ENCODE results near the gene RNU6-9.
A peak's percentile ranks its signal among the peaks of the same experiment; 100 is the strongest.

RNU6-9 gene

GRCh38 chr19:937259-937694 is 44.0 kb downstream of the RNU6-9 start:
- peak; percentile 55 for DNase-seq

- no peak for DNase-seq
Measured at GRCh38 chr19:938233-938923, 45.1 kb downstream of the RNU6-9 start.

DNA sequence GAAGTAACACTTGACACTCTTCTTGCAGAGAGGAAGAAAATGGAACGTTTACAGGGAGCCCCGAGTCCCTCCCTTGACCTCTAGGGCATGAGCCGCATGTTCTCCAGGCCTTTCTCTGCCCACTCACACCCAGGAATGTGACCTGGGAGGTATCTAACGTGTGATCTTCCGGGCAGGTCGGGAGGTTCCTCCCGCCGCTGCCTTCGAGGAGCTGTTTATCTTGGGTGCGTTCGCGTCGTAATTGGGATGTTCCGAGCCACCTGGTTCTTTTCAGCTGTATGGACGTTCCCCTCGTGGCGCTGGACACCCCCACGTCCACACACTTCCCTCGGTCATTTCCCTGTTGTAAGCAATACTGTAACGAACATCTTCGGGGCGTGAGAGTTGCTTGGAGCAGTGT is 46.2 kb downstream of the RNU6-9 start:
- no peak for DNase-seq

DNA sequence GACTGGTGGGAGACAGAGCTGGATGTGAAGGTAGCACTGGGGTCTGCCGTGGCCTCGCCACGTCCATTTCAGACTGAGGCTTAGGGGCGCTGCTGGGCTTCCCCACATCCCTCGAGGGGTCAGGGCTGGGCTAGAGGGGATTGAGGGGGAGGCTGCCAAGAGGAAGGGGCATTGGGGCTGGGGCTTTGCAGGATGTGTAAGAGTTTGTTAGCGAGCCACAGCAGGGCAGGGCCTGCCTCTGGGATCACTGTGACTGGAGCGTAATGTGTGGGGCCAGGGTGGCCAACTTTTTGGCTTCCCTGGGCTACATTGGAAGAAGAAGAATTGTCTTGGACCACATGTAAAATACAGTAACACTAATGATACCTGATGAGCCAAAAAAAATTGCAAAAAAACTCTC is 46.6 kb downstream of the RNU6-9 start:
- no peak for DNase-seq

GRCh38 chr19:940591-941291 is 47.5 kb downstream of the RNU6-9 start:
- peak; percentile 39 for DNase-seq

- DNase-seq, result no peak
Measured at GRCh38 chr19:941292-942132, 48.2 kb downstream of the RNU6-9 start.

DNA sequence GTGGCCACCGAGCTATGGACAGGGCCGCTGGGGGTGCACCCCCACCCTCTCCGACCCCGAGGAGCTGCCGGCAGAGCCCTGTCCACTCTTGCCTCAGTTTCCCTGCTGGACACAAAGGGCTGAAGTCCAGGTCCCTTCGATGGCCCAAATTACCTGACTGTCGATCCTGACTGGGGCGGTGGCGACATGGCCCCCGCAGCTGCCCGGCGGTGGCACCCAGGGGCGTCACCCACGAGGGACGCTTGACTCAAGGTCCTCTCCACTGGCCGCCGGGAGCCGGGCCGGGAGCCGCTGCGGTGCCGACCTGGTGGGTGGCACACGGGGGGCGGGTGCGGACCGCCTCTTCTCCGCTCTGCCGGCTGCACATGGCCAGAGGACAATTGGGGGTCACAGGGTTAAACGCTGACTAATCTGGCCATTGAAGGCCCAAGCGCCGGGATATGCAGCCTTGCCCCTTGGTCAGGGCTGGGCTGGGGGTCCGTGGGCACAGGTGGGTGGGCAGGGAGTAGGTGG is 48.9 kb downstream of the RNU6-9 start:
- no peak for DNase-seq
